NCI-H1105 (cell line): ENCODE results near the gene SETX.

Experiments
- DNase-seq: peaks from one replicate; lab custom pipeline; 2025; lab: John Stamatoyannopoulos, UW

The SETX gene

GRCh38 chr9:132357764-132358163 lies 3.0 kb upstream of the SETX start:
- DNase-seq, result no peak

DNA sequence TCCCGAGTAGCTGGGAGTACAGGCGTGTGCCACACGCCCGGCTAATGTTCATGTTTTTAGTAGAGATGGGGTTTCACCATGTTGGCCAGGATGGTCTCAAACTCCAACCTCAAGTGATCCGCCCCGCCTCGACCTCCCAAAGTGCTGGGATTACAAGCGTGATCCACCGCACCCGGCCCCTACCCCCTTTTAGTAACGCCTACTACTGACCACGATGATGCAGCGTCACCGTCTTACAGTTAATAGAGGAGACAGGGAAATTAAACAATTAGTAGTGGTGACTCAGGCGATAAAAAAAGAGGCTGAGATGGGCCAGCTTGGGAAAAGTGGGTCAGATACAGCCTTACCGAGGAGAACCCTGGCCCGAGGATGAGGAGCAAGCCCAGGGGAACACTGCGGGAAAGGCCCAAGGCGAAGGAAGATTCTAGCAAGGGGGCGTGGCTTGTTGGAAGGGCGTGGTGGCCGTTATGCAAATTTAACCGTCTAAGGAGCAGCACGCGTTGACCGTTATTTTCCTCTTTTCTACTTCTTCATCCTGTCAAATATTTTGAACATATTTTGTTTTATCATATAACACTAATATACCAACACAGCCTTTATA lies 1.6 kb upstream of the SETX start:
- DNase-seq, result no peak

DNA sequence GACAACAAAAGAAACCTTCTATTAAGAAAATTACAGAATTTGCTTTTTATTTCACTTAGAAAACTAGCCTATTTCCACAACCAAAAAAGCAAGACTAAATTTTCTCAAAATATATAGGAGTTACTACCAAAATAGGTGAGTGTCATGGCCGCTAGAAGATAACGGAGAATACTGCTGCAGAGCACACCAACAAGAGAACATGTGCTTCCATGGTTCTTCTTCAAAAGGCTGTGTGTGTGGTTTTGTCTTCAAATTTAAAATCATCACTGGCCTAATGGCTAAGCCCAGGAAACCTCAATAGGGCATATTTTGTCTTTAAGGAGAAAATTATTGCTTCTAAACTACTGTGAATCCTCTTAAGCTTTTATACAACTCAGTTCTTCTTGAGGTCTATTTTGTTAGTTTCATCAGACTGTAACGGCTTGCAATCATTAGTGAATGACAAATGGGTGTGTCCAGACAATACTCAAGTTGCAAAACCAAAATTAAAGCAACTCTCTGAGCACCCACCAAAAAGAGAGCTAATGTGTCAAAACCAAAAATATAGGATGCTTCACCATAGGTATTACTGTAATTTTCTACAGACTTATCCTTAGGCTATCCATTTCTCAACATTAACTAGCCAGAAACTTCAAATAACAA lies 3.3 kb downstream of the SETX start:
- DNase-seq, result no peak

DNA sequence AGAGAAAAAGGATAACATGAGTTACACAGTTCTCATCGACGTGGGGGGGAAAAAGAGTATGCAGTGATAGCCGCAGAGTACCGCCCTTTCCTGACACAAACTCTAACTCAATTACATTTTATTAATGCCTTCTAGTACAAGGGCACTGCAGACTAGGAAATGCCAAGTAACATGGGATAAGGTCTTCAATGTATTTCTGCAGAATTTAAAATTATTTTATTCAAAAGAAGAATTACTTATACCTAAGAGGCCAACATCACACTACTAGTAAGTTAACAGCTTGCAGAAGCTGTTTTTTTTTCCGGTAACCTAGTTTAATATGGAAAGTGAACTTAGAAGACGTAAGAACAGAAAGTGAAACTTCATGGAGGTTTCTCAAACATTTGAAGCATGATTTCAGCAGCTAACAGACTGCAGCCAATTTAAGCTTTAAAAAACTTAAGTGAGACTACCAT lies 3.9 kb downstream of the SETX start:
- no peak for DNase-seq

DNA sequence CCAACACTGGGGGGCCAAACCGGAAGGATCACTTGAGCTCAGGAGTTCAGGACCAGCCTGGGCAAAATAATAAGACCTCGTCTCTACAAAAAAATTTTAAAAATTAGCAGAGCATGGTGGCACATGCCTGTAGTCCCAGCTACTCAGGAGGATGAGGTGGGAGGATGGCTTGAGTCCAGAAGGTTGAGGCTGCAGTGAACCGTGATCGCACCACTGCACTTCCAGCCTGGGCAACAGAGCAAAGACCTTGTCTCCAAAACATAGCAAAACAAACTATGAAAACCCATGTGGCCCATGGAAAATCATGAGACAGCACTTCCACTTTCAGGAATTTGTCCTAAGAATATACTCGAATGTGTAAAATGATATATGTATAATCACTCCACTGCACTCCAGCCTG lies 6.1 kb downstream of the SETX start:
- no peak for DNase-seq

GRCh38 chr9:132346177-132346576 lies 8.6 kb downstream of the SETX start:
- DNase-seq, result no peak

- peak; percentile 4 for DNase-seq
Measured at GRCh38 chr9:132341177-132341840, 13.5 kb downstream of the SETX start.

GRCh38 chr9:132334364-132334763 lies 20.4 kb downstream of the SETX start:
- no peak for DNase-seq

DNA sequence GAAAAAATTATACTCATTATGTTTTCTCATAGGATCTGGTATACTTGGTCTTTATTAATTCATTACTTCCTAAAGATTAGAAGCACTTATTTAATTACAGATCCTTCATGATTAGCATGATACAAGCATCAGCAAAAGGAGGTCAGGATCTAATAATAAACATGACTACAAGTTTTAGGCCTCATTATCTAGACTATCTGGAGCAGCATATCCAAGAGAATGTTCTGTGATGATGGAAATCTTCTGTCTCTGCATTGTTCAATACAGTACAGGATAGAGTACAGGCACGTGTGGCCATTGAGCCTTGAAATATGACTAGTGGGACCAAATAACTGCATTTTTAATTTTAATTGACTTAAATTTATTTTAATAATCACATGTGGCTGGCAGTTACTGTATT lies 21.2 kb downstream of the SETX start:
- DNase-seq, result no peak

DNA sequence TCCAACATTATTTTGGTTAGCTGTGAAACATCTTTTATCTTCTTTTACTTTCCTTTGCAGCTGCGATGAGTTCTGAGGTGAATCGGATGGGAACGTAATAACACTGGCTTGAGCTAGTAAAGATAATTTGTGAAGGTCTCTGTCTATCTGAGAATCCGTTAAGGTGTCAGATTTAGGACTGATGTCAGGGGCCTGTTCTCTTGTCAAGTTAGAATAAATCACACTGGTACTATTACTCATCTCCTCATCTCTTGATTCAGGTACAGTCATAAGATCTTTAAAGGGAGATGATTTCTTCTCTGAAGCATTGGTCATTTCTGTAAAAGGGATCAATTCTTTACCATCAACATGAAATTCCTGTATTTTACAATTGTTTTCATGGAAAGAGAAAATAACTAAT lies 26.2 kb downstream of the SETX start:
- no peak for DNase-seq

- DNase-seq, result no peak
Measured at GRCh38 chr9:132327537-132327936, 27.2 kb downstream of the SETX start.

- no peak for DNase-seq
Measured at GRCh38 chr9:132324425-132324824, 30.4 kb downstream of the SETX start.

DNA sequence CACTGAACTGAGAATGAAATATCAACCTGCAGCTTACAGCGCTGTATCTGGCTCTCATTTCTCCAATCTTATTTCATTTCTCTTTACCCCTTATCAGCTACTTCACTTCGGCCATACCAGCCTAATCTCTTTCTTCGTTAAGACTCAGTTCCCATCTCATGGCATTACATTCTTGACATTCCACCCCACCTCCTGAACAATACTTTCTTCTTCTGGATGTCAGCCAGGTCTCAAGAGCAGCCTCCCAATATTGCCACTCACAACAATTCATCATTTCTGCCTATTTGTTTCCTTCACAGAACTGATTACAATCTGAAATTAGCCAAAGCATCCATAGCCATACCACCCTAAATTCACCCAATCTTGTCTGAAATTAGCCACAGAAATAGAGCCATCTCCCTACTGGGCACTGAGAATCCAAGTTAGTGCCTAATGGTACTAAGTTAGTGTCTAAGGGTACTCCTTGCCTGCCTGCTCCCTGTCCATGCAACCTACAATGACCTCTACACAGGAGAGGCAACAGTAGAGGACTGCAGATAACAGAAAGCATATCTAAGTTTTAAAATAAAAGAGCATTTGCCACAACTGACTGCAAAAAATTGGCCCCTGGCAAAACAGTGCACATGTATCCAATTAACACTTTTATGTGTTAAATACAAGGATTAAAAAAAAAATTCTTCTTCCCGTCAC lies 35.2 kb downstream of the SETX start:
- DNase-seq, result no peak

GRCh38 chr9:132312873-132313272 lies 41.9 kb downstream of the SETX start:
- DNase-seq, result no peak

GRCh38 chr9:132312426-132312825 lies 42.4 kb downstream of the SETX start:
- no peak for DNase-seq

- DNase-seq, result no peak
Measured at GRCh38 chr9:132311978-132312377, 42.8 kb downstream of the SETX start.

- DNase-seq, result no peak
Measured at GRCh38 chr9:132309056-132309455, 45.7 kb downstream of the SETX start.

DNA sequence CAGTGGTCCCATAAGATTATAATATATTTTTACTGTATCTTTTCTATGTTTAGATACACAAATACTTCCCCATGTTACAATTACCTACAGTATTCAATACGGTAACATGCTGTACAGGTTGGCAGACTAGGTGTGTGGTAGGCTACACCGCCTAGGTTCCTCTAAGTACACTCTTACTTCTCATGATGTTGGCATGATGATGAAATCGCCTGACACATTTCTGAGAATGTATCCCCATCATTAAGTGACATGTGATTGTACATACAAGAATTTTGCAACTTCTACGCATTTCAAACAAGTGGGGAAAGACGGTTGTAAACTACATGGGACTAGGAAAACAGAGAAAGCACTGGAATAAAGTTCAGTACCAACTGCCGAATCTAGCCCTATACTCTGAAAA lies 53.3 kb downstream of the SETX start:
- DNase-seq, result no peak

GRCh38 chr9:132299221-132299620 lies 55.6 kb downstream of the SETX start:
- no peak for DNase-seq

DNA sequence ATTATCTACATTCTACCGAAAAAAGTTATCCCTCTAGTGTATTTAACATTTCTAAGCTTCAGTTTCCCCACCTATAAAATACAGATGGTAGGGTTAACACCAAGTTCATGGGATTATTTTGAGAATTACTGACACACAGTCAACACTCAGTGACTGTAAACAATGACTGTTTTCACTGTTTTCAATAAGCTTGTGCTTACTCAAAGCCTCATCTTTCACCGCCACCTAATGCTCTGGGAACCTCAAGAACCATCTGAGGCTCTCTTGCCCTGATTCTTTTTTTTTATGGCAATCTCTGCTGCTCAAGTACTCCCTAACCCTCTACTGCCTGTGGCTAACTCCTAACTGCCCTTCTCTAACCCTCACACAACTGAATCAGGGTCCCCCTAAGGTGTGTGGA lies 59.6 kb downstream of the SETX start:
- DNase-seq, result no peak

GRCh38 chr9:132293145-132293721 lies 61.6 kb downstream of the SETX start:
- no peak for DNase-seq

- DNase-seq, result no peak
Measured at GRCh38 chr9:132288966-132289365, 65.8 kb downstream of the SETX start.

- no peak for DNase-seq
Measured at GRCh38 chr9:132288361-132288760, 66.4 kb downstream of the SETX start.
